Lung (tissue), 12 donors: ENCODE results near the gene CBFA2T2. TPM values are rescaled to one million over a fixed set of nuclear protein-coding genes. Genes with fewer than 3 reads are reported as not detected.
"Not testable (repeated sequence)": the region's sequence is repeated elsewhere in the genome, so short reads cannot be mapped to it uniquely, and the experiment has no call there.

Experiments used
- ATAC-seq: fragments of 200-7000 bp; cut with Tn5 transposase; one replicate; pipeline ENCODE4 v1.9.1; 2020; ENCODE audit warnings: moderate number of reproducible peaks; ENCODE audit not compliant: insufficient read depth, low FRiP score
- DNase-seq, 3 donors: peaks; one replicate each; pipeline ENCODE4 v3.0.0-alpha.2; 2013 to 2017
- H3K27ac ChIP-seq, 2 donors: one replicate each; pipeline ENCODE4 v1.5.1; 2013; ENCODE audit warnings: mild to moderate bottlenecking in 2 of 2, moderate library complexity in 2 of 2, control low read depth in 1 of 2, inconsistent platforms in 1 of 2, low read depth in 1 of 2, low read length in 1 of 2
- H3K27me3 ChIP-seq, 3 donors: one replicate each; pipeline ENCODE4 v1.5.1; 2013; ENCODE audit warnings: low read length in 2 of 3; ENCODE audit not compliant: control insufficient read depth in 3 of 3, insufficient read depth in 3 of 3
- H3K36me3 ChIP-seq, 4 donors: one replicate each; pipeline ENCODE4 v1.5.1; 2013; ENCODE audit warnings: low read length in 4 of 4, mild to moderate bottlenecking in 1 of 4, moderate library complexity in 1 of 4; ENCODE audit not compliant: control insufficient read depth in 4 of 4, insufficient read depth in 4 of 4
- H3K4me1 ChIP-seq, 5 donors: one replicate each; pipeline ENCODE4 v1.5.1; 2013; ENCODE audit warnings: low read length in 5 of 5, mild to moderate bottlenecking in 2 of 5, moderate library complexity in 1 of 5; ENCODE audit not compliant: control insufficient read depth in 5 of 5, insufficient read depth in 5 of 5
- H3K4me3 ChIP-seq: one replicate; pipeline ENCODE4 v1.5.1; 2013; ENCODE audit warnings: mild to moderate bottlenecking, control low read depth, moderate library complexity
- H3K9ac ChIP-seq, 2 donors: one replicate each; pipeline ENCODE4 v1.5.1; 2013; ENCODE audit warnings: low read length in 2 of 2, control low read depth in 1 of 2; ENCODE audit not compliant: insufficient read depth in 1 of 2
- H3K9me3 ChIP-seq, 4 donors: one replicate each; pipeline ENCODE4 v1.5.1; 2013; ENCODE audit warnings: low read length in 3 of 4, mild to moderate bottlenecking in 1 of 4, moderate library complexity in 1 of 4; ENCODE audit not compliant: control insufficient read depth in 4 of 4, insufficient read depth in 3 of 4
- CTCF ChIP-seq: IDR thresholded peaks from 2 replicates; pipeline ENCODE4 v1.5.1; 2012; ENCODE audit warnings: mild to moderate bottlenecking; ENCODE audit errors: control extremely low read depth, extremely low read depth
- WGBS, 2 donors: extraction: QIAGEN DNeasy Blood & Tissue Kit; methylation state at CpG; one replicate each; pipeline ENCODE4 v1.1.7; 2013; 5-methylcytosine and 5-hydroxymethylcytosine counted together
- polyA plus RNA-seq, 2 donors: library from polyadenylated mRNA; stranded (reverse); fragments of 200-250 nt; gene quantifications; one replicate each; pipeline ENCODE4 v1.2.1, GENCODE V29; 2013
- total RNA-seq, 2 donors: library from RNA; depleted of rRNA in 1 of 2; stranded (reverse); fragments of >200 nt in 1 of 2; gene quantifications; one replicate each; pipeline ENCODE4 v1.2.1, GENCODE V29; 2014 to 2021
- donor health status: control.
- donor health status: control.
- donor health status: Bipolar disorder and iron deficiency.
- donor health status: healthy.
- donor health status: DM: yes; HTN: yes; CAD: no.

Gene CBFA2T2
- total and polyA plus RNA-seq, 4 donors, result 5.1 to 19.1 (median 8.2) TPM

DNA sequence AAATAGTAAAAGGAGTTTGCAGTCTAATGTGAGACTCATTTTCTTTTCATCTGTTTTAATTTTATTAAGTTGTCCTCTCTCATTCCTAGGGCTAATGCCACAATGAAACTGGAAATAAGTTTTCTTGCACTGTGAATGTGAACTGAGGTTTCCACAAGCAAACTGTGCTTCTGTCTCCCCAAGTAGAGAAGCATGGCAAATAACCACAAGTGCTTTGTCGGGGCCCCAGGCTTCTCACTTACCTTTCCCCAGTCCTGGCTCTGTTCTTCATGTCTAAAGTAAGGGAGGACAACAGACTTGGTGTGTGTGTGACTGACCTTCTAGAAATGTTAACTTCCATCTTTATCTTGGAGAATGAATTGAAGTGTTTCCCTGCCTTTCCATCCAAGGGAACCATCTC lies 80.8 kb downstream of the CBFA2T2 start:
- Histone ChIP-seq H3K4me3 (no peak overlapping the region), H3K27ac (no peak overlapping the region), H3K36me3 (peaks cover 0 to 2% (median 0%) of the 10 kb centered on the region in 4 donors), H3K4me1 (peaks cover 5 to 61% (median 18%) of the 10 kb centered on the region in 5 donors), H3K9me3 (no peaks in the 10 kb centered on the region), H3K9ac (no peak overlapping the region), H3K27me3 (no peaks in the 10 kb centered on the region)
- no peak for TF ChIP-seq CTCF
- 58 to 77% methylated on average over 1 of the region's 1 CpG for WGBS, 2 donors
- DNase-seq (no peak), ATAC-seq (no peak)

GRCh38 chr20:33573268-33573667 lies 83.4 kb downstream of the CBFA2T2 start:
- not testable (repeated sequence) for ATAC-seq, H3K27me3 ChIP-seq, H3K27ac ChIP-seq, DNase-seq, H3K36me3 ChIP-seq, H3K4me3 ChIP-seq, H3K9me3 ChIP-seq, H3K9ac ChIP-seq
- 95 to 98% methylated on average over 5 of the region's 5 CpGs for WGBS, 2 donors
- H3K4me1 ChIP-seq, result peaks cover 9 to 71% (median 16%) of the 10 kb centered on the region in 5 donors

DNA sequence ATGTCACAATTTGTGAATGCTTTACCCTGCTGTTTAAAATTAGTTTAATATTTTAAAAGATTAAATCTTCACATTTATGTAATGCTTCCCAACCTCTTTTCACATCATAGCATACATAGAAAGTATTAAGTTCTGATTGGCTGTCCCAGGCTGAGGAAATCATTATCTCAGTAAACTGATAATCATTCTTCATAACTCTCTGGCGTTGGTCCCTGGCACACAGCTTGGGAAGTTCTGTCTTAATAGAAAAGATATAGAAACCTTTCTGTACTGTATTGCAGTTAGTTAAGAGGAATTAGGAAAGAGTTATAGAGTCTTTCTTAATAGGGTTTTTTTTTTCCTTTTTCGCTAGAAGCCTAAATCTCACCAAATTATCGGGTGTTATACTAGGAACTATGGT lies 85.4 kb downstream of the CBFA2T2 start:
- DNase-seq, result peak; percentile 58 to 93 (median 88)
- no peak overlapping the region for H3K9ac ChIP-seq
- no peaks in the 10 kb centered on the region for H3K27me3 ChIP-seq
- H3K4me3 ChIP-seq, result no peak overlapping the region
- peaks cover 6 to 62% (median 7%) of the 10 kb centered on the region in 5 donors for H3K4me1 ChIP-seq
- WGBS, 2 donors, result 44 to 65% methylated on average over 3 of the region's 3 CpGs
- ATAC-seq, result no peak
- H3K9me3 ChIP-seq, result no peaks in the 10 kb centered on the region
- no peak for TF ChIP-seq CTCF
- H3K36me3 ChIP-seq, result peaks cover 0 to 2% (median 0%) of the 10 kb centered on the region in 4 donors
- no peak overlapping the region for H3K27ac ChIP-seq

DNA sequence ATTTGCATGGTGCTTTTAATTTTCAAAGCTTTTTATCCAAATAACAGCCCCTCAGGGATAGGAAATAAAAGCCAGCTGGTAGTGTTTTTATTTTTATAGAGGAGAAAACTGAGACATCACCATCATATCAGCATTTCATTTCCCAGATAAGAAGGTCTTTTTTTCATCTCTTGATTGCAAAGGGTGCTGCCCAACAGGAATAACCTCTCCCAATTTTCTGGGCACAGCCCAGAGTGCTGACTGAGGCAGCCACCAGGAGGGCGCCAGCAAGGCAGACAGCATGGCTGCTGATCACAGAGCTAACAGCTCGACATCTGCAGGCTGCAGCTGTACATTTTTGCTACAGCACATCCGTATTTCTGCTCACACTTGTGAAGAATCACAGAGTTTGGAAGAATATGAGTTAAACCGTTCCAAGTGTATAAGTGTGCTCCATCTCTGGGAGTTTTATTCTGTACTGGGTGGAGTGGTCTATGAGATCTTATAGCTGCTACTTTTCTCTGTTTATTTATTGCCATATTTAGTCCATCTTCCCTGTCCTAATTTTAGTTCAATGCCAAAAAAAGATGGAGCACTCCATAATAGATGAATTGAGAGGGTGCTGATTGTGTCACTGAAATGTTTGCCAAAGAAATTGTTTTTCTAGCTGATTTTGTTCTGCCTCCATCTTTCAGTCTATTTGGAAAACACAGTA lies 86.7 kb downstream of the CBFA2T2 start:
- DNase-seq, result peak; percentile 88 to 98 (median 97)
- no peak overlapping the region for H3K4me3 ChIP-seq
- H3K27me3 ChIP-seq, result no peaks in the 10 kb centered on the region
- no peak overlapping the region for H3K9ac ChIP-seq
- WGBS, 2 donors, result 73 to 77% methylated on average over 4 of the region's 4 CpGs
- no peak overlapping the region for H3K27ac ChIP-seq
- TF ChIP-seq CTCF, result no peak
- H3K36me3 ChIP-seq, result peaks cover 0 to 2% (median 0%) of the 10 kb centered on the region in 4 donors
- peaks cover 4 to 52% (median 6%) of the 10 kb centered on the region in 5 donors for H3K4me1 ChIP-seq
- H3K9me3 ChIP-seq, result no peaks in the 10 kb centered on the region
- ATAC-seq, result no peak
